Large intestine (tissue), 12 donors: ENCODE data around the gene P2RY6. TPM values are rescaled to one million over a fixed set of nuclear protein-coding genes. Genes with fewer than 3 reads are reported as not detected.

ENCODE experiments used
- DNase-seq, 2 donors: peaks; one replicate each; pipeline versions ENCODE4 v3.0.0 to v3.0.0-alpha.2; 2013
- H3K27ac ChIP-seq: one replicate; pipeline ENCODE4 v1.5.1; 2013; ENCODE audit warnings: low read length
- H3K27me3 ChIP-seq: 2 replicates; pipeline ENCODE4 v1.6.1; 2013; ENCODE audit warnings: low read length; ENCODE audit not compliant: control insufficient read depth, insufficient read depth
- H3K36me3 ChIP-seq: 2 replicates; pipeline ENCODE4 v1.6.1; 2013; ENCODE audit warnings: low read length; ENCODE audit not compliant: control insufficient read depth, insufficient read depth
- H3K4me1 ChIP-seq: one replicate; pipeline ENCODE4 v1.6.1; 2013; ENCODE audit warnings: low read length; ENCODE audit not compliant: control insufficient read depth, insufficient read depth
- H3K4me3 ChIP-seq: one replicate; pipeline ENCODE4 v1.5.1; 2013; ENCODE audit warnings: low read length
- H3K9me3 ChIP-seq: one replicate; pipeline ENCODE4 v1.6.1; 2013; ENCODE audit warnings: mild to moderate bottlenecking, low read depth, low read length, moderate library complexity; ENCODE audit not compliant: control insufficient read depth
- WGBS: methylation state at CpG from one replicate; pipeline ENCODE4 v1.1.5; 2013; ENCODE audit warnings: low lambda C conversion rate; ENCODE audit not compliant: insufficient coverage; 5-methylcytosine and 5-hydroxymethylcytosine counted together
- long read RNA-seq, 11 donors: transcript quantifications; one replicate each; lab custom pipeline, GENCODE V29; 2026
- polyA plus RNA-seq: library from polyadenylated mRNA; unstranded; fragments of 120-200 nt; gene quantifications from one replicate; pipeline ENCODE4 v1.2.1, GENCODE V29; 2013

The P2RY6 gene, protein sequence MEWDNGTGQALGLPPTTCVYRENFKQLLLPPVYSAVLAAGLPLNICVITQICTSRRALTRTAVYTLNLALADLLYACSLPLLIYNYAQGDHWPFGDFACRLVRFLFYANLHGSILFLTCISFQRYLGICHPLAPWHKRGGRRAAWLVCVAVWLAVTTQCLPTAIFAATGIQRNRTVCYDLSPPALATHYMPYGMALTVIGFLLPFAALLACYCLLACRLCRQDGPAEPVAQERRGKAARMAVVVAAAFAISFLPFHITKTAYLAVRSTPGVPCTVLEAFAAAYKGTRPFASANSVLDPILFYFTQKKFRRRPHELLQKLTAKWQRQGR
- polyA plus RNA-seq: 19.9 TPM
- long read RNA-seq, donor 1, partial matches to known transcripts: 0 of 9 reads
- long read RNA-seq, donor 1, other reads (novel, unspliced or antisense): 0 of 9 reads
- long read RNA-seq, donor 2, transcript P2RY6-204 (3 exons, 1,515 nt): major isoform, 9 of 23 reads
- long read RNA-seq, donor 2, transcript P2RY6-208 (3 exons, 2,351 nt): minor isoform, 6 of 23 reads
- long read RNA-seq, donor 2, partial matches to known transcripts: 0 of 23 reads
- long read RNA-seq, donor 2, other reads (novel, unspliced or antisense): 0 of 23 reads
- long read RNA-seq, donor 3: 0 reads
- long read RNA-seq, donor 4, partial matches to known transcripts: 0 of 1 reads
- long read RNA-seq, donor 4, other reads (novel, unspliced or antisense): 0 of 1 reads
- long read RNA-seq, donor 5, partial matches to known transcripts: 0 of 2 reads
- long read RNA-seq, donor 5, other reads (novel, unspliced or antisense): 0 of 2 reads
- long read RNA-seq, donor 6, partial matches to known transcripts: 0 of 9 reads
- long read RNA-seq, donor 6, other reads (novel, unspliced or antisense): 0 of 9 reads
- long read RNA-seq, donor 7, partial matches to known transcripts: 0 of 1 reads
- long read RNA-seq, donor 7, other reads (novel, unspliced or antisense): 0 of 1 reads
- long read RNA-seq, donor 8, transcript P2RY6-204 (3 exons, 1,515 nt): major isoform, 5 of 13 reads
- long read RNA-seq, donor 8, partial matches to known transcripts: 0 of 13 reads
- long read RNA-seq, donor 8, other reads (novel, unspliced or antisense): 0 of 13 reads
- long read RNA-seq, donor 9, partial matches to known transcripts: 0 of 6 reads
- long read RNA-seq, donor 9, other reads (novel, unspliced or antisense): 0 of 6 reads
- long read RNA-seq, donor 10, partial matches to known transcripts: 0 of 9 reads
- long read RNA-seq, donor 10, other reads (novel, unspliced or antisense): 0 of 9 reads
- long read RNA-seq, donor 11, partial matches to known transcripts: 0 of 6 reads
- long read RNA-seq, donor 11, other reads (novel, unspliced or antisense): 0 of 6 reads

DNA sequence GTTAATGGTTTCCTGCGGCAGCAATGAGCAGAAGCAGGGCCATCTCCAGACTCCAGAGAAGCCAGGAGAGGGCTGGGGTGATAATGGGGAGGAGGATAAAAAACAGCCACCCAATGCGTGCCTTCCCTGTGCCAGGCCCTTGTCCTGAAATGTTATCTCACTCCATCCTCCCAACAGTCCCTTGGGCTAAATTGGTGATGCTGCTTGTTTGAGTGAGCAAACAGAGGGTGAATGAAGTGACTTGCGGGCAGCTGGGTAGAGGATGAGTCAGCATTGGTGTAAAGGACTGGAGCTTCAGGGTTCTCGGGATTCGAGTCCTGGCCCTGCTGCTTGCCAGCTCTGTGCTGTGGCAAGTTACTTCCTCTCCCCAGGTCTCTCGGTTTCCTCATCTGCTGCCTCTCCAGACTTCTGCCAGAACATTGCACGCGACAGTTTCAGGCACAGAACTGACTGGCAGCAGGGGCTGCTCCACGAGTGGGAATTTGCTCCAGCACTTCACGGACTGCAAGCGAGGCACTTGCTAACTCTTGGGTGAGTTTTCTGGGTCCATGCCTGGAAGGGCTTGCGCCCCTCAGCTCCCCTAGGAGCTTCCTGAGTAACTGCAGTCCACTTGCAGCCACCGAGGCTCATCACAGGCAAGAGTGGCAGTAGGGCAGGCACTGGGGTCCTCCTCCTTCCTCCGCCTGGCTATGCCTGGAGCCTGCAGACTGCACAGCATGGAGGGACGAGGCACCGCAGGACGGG, at the start of gene P2RY6:
Gene P2RY6, plus strand, starts transcription at position 403 of the 744 bp plus-strand sequence. CDS start 24,181 bp downstream, outside the sequence.
- Histone ChIP-seq H3K36me3 (peaks cover 6% of the 10 kb centered on the region), H3K4me3 (peak within 1 kb of the TSS; percentile 30), H3K27ac (peak within 1 kb of the TSS; percentile 98), H3K9me3 (no peaks in the 10 kb centered on the region), H3K4me1 (peaks cover 83% of the 10 kb centered on the region), H3K27me3 (no peaks in the 10 kb centered on the region)
- 60% methylated on average over 1 of the region's 17 CpGs for WGBS
- DNase-seq: peak in 1 of 2 donors; percentile 68

DNA sequence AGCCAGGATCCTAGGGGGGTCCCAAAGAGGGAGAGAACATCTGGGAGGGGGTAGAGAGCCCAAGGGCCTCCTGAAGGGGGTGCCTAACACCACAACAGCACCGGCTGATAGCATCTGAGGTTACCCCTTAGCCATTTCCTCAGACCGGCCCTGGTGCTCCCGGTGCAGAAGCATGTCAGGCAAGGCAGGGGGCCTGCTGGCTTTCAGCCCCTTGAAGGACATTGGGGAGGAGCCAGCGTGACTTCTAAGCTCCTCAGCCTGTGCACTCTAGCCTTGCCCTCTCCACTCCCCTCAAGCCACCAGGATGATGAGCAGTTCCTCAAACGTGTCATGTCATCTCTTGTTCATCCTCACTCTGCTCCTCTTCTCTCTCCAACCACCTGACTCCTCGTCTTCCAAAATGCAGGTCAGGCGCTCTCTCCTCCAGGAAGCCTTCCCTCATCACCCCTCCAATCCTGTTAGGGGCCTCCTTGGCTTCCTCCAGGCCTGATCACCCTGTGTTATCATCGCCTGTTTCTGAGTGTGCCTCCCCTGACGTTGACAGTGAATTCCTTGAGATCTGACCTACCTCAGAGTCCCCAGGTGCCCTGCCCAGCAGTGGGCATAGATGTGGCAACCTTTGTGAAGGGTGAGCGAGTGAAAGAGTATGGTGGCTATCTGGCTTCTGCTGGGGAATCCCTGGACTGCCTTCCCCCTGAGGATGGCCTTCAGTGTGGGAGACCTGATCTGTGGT, 48.0 kb upstream of the P2RY6 start:
- no peak overlapping the region for H3K27ac ChIP-seq
- H3K4me3 ChIP-seq: no peak overlapping the region
- WGBS: 92% methylated on average over 3 of the region's 10 CpGs
- H3K9me3 ChIP-seq: no peaks in the 10 kb centered on the region
- peaks cover 4% of the 10 kb centered on the region for H3K27me3 ChIP-seq
- no peaks in the 10 kb centered on the region for H3K36me3 ChIP-seq
- peaks cover 21% of the 10 kb centered on the region for H3K4me1 ChIP-seq
- DNase-seq: no peak

DNA sequence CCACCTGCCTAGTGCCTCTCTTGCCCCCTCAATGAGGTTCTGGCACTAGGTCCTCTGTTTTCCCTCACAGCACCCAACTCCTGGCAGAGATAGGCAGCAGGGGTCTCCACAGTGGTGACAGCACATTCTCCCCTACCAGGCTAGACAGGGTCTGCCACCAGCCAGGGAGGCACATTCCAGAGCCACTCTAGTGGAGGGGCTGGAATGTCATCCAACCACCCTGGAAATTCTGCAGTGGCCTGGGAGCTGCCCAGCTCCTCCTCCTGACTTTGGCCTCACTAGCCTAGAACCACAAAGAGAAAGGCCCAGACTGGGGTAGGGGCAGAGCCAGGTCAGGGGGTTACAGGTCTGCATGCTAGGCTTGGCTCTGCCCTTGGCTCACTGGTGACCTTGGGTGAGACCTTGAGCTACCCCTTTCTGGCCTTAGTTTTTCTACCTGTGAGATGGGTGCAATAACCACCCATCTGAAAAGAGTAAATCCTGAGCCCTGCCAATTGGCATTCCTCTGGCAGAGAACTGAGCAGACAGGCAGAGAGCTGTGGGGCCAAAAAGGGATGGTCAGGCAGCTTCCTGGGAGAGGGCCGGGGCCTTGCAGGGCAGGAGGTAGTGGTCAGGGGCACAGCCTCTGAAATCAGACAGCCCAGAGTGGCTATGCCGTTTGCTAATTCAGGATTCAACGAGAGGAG, 47.0 kb upstream of the P2RY6 start:
- no peaks in the 10 kb centered on the region for H3K27me3 ChIP-seq
- no peak overlapping the region for H3K27ac ChIP-seq
- H3K4me3 ChIP-seq: no peak overlapping the region
- no peaks in the 10 kb centered on the region for H3K9me3 ChIP-seq
- peaks cover 15% of the 10 kb centered on the region for H3K4me1 ChIP-seq
- no CpG with 5 or more reads among the region's 3 CpGs for WGBS
- H3K36me3 ChIP-seq: peaks cover 3% of the 10 kb centered on the region
- no peak for DNase-seq

DNA sequence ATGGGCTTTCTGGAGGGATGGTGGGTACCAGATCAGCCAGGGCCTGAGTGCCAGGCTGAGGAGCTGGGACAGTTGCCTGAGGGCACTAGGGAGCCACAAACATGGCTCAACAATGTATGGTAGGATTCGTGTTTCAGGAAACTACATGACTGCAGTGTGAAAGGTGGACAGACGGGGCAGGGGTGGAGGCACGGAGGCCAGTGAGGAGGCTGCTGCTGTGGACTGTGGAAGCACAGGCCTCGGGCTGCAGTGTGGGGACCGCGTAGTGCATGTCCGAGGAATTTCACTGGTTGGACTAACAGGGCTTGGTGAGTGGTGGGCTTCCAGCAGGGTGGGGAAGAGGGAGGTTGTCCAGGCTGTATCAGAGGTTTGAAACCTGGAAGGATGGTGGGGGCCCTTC, 46.3 kb upstream of the P2RY6 start:
- Histone ChIP-seq H3K36me3 (peaks cover 3% of the 10 kb centered on the region), H3K27me3 (no peaks in the 10 kb centered on the region), H3K27ac (no peak overlapping the region), H3K9me3 (no peaks in the 10 kb centered on the region), H3K4me1 (peaks cover 15% of the 10 kb centered on the region), H3K4me3 (no peak overlapping the region)
- WGBS: no CpG with 5 or more reads among the region's 7 CpGs
- DNase-seq: no peak

DNA sequence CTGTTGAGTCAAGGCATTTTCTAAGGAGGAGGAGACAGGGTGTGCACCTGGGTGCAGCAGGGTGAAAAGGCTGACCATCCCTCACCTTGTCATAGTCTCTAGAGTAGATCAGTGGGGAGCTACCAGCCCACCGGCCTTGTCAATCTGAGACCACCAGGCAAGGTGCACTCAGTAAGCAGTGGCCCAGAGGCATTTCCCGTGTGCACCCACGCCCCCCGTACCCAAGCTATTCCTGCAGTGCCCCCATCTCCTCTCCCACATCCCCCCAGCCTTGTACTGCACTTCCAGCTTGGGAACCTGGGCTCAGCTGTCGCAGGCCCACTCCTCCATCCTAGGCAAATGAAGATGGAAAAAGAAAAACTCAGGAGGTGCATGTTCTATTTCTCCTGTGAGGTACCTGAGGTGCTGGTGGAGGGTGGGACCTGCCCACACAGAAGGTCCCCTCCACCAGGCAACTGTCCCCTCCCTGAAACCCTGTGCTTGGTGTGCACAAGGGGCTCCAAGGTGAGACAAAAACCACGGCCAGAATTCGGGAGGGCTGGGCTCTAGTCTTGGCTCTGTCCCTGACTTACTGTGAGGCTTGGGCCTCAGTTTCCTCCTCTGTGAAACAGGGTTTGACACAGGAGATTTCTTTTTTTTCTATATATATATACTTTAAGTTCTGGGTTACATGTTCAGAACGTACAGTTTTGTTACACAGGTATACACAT, 45.7 kb upstream of the P2RY6 start:
- H3K4me1 ChIP-seq: peaks cover 11% of the 10 kb centered on the region
- no peak overlapping the region for H3K27ac ChIP-seq
- WGBS: no CpG with 5 or more reads among the region's 8 CpGs
- H3K4me3 ChIP-seq: no peak overlapping the region
- no peaks in the 10 kb centered on the region for H3K9me3 ChIP-seq
- no peaks in the 10 kb centered on the region for H3K27me3 ChIP-seq
- H3K36me3 ChIP-seq: peaks cover 3% of the 10 kb centered on the region
- no peak for DNase-seq

DNA sequence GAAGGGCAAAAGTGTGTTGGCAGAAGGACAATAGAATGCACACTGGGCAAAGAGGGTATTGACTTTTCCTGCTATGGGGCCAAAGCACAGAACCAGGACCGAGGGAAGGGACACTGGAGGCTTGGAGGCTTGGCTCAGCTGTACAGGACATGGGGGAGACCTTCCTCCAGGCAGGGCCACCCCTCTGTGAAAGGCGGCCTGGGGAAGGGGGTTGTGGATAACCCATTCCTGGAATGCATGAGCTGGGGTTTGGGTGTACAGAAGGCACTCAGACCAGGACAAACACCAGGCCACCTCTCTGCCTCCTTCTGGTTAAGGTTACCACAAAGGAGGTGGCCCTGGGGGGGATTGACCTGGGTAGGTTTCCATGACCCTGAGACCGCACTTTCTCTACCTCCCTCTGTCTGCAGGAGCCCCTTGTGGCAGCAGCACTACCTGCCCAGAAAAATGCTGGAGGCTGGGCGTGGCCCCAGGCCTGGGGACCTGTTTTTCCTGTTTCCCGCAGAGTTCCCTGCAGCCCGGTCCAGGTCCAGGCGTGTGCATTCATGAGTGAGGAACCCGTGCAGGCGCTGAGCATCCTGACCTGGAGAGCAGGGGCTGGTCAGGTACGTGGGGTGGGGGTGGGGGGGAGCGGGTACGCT, 44.4 kb upstream of the P2RY6 start:
- Histone ChIP-seq H3K9me3 (no peaks in the 10 kb centered on the region), H3K4me3 (no peak overlapping the region), H3K36me3 (peaks cover 5% of the 10 kb centered on the region), H3K4me1 (peaks cover 11% of the 10 kb centered on the region), H3K27ac (no peak overlapping the region), H3K27me3 (no peaks in the 10 kb centered on the region)
- WGBS: no CpG with 5 or more reads among the region's 12 CpGs
- peak; percentile 84 to 88 for DNase-seq

DNA sequence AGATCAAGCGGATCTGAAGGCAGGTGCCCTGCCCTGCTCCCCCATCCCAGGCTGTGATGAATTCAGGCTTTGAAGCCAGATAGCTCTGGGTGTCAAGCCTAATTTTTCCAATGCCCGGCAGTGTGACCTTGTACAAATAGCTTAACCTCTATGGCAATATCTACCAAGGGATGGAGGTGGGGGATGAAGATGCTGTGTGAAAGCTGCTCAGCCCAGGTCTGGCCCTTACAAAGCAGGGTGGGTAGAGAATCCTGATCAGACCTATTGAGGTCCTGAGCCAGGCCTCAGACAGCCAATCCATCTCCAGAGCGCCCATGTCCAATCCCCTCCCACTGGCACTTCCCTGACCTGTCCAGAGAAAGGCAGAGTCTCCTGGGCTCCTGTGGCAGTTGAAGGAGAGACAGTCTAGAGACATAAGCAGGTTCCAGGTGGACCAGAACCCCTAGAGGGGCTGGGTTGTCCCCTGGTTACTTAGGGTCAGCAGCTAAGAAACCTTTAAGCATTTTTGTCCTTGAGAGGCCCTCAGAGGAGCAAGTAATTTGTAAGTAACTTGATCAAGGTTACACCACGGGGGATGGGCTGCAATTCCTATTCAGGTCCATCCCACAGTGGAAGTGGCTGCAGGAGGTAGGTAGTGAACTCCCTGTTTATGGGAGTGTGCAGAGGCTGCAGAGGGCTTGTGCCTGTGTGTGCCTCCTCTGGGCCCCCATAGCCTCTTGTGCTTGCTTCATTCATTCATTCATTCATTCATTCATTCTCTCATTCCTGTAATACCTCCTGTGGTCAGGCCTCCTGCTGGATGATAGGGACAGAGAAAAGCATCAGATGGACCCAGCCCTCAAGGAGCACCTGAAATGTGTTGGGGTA, 43.6 kb upstream of the P2RY6 start:
- DNase-seq: no peak
- H3K27ac ChIP-seq: no peak overlapping the region

More for the DNA sequence above, 43.6 kb upstream of the P2RY6 start:
- H3K36me3 ChIP-seq: peaks cover 5% of the 10 kb centered on the region
- H3K4me3 ChIP-seq: no peak overlapping the region
- peaks cover 11% of the 10 kb centered on the region for H3K4me1 ChIP-seq
- no peaks in the 10 kb centered on the region for H3K9me3 ChIP-seq
- WGBS: no CpG with 5 or more reads among the region's 4 CpGs
- no peaks in the 10 kb centered on the region for H3K27me3 ChIP-seq
